Activated CD4-positive, alpha-beta T cell treated with anti-CD3 and anti-CD28 coated beads, Interleukin-2, amount 10 ng/mL, durations not matched to agents 7 days and 5 days (primary cell): Measurements from ENCODE around the gene RRM2. TPM values are rescaled to one million over a fixed set of nuclear protein-coding genes. Genes with fewer than 3 reads are reported as not detected.

Source experiments
- CTCF ChIA-PET: fragments of 350-600 bp; sonication (Branson Sonifier 250); formaldehyde crosslinking; loops from one replicate; lab custom pipeline; 2021; ENCODE audit warnings: antibody characterized with exemption; lab: Charles Lee
- POLR2A ChIA-PET: fragments of 350-600 bp; sonication (Branson Sonifier 250); formaldehyde crosslinking; loops from one replicate; lab custom pipeline; 2021; ENCODE audit warnings: antibody characterized with exemption; lab: Charles Lee
- DNase-seq: peaks from one replicate; pipeline ENCODE4 v3.0.0-alpha.2; 2020
- H3K27ac Mint-ChIP-seq: one replicate; pipeline ENCODE4 v1.8.0; 2021; ENCODE audit warnings: mild to moderate bottlenecking, moderate library complexity, mixed read lengths
- H3K27me3 Mint-ChIP-seq: one replicate; pipeline ENCODE4 v1.8.0; 2021; ENCODE audit warnings: mixed read lengths
- H3K36me3 Mint-ChIP-seq: one replicate; pipeline ENCODE4 v1.8.0; 2021; ENCODE audit warnings: low read depth, mixed read lengths
- H3K4me1 Mint-ChIP-seq: one replicate; pipeline ENCODE4 v1.8.0; 2021; ENCODE audit warnings: mixed read lengths
- H3K4me3 Mint-ChIP-seq: one replicate; pipeline ENCODE4 v1.8.0; 2021; ENCODE audit warnings: mild to moderate bottlenecking, moderate library complexity, mixed read lengths
- H3K9me3 Mint-ChIP-seq: one replicate; pipeline ENCODE4 v1.8.0; 2021; ENCODE audit warnings: mixed read lengths
- total RNA-seq, 2 experiments: library from RNA; stranded (reverse); gene quantifications; one replicate each; pipeline ENCODE4 v1.2.3, GENCODE V29; 2021

Gene RRM2
- total RNA-seq, 2 experiments from 2014 or later = 496 to 540 TPM

DNA sequence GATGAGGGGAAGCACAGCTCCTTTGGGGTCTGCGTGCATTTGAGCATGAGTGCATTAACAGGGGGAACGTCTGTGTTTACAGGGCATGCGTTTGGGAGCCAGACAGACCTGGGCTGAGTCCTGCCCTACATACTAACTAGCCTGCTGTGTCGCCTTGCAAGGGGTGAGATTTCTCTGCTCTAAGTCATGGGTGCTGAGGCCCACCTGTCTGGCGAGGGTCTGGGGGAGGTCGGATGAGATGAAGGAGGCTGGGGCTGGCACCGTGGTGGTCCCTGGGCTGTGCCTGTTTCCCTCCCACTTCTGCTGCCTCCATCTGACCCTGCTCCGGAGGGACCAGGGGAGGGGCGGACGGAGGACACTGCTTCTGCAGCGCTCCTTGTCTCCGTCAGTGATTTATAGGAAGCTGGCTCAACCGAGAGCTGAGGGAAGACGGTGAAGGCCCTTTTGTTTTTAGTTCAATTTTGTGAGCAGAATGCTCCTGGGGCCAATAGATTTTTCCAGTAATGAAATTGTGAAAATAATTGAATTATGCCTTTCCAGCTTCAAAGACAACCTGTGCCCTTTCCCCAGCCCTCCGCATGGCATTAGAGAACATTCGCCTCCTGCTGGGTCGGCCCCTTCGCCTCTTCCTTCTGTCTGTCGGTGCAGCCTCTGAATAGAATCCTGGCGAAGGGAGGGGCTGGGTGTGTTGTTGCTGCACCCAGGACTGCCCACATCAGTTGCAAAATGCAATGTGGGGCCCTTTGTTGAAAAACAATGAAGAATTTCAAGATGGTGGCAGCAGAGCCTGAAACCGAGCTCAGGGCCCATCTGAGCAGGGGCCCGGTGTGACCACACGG, 49.7 kb downstream of the RRM2 start:
- Mint-ChIP-seq H3K27me3 (no peaks in the 10 kb centered on the region), H3K9me3 (no peaks in the 10 kb centered on the region), H3K4me1 (no peaks in the 10 kb centered on the region), H3K36me3 (peaks cover 16% of the 10 kb centered on the region), H3K27ac (no peak overlapping the region), H3K4me3 (no peak overlapping the region)
- CTCF ChIA-PET = interaction anchor here (1.0 to 2.0 kb wide), 3 partner anchors 11 to 236 kb away, joined by 6 to 14 read pairs (median 7); no protein-coding TSS in a partner anchor
- POLR2A ChIA-PET = no interaction called here
- DNase-seq = no peak

DNA sequence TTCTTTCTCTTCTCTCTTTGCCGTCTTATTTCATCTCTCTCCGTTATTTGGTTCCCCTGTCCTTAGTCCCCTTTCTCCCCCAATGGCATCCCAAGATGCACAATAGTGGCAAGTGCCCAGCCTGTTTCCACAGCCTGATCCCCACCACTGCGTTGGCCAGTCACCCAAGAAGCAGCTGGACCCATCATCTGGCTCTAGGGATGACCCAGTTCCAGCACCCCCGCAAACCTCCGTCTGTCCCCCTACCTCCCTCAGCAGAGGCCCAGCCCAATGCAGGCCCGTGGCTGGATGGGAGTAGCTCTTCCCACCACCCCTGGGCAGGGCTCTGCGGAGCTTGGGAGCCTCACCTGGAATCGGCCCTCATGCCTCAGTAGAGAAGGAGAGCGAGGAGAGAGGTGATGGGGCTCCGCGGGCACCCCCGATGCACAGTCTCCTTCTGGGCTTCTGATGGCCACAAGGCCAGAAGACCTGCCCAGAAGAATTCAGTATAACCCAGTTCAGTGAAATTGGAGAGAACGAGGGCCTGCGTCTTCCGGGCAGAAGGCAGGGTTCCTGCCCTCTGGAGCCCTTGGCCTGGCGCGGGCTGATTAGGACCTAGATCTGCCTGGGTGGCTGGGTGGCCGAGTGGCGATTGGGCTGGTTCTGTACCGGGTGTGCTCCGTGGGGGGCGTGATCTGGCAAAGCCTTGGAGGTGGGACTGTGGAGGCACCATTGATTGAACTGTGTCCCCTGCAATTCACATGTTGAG, 50.9 kb downstream of the RRM2 start:
- POLR2A ChIA-PET = no interaction called here
- no peaks in the 10 kb centered on the region for H3K4me1 Mint-ChIP-seq
- H3K27ac Mint-ChIP-seq = no peak overlapping the region
- no peak for DNase-seq
- no peaks in the 10 kb centered on the region for H3K27me3 Mint-ChIP-seq
- H3K9me3 Mint-ChIP-seq = no peaks in the 10 kb centered on the region
- H3K4me3 Mint-ChIP-seq = no peak overlapping the region
- CTCF ChIA-PET = interaction anchor here (0.5 to 2.0 kb wide), 4 partner anchors 9 to 235 kb away, joined by 4 to 14 read pairs (median 6); no protein-coding TSS in a partner anchor
- H3K36me3 Mint-ChIP-seq = peaks cover 13% of the 10 kb centered on the region

DNA sequence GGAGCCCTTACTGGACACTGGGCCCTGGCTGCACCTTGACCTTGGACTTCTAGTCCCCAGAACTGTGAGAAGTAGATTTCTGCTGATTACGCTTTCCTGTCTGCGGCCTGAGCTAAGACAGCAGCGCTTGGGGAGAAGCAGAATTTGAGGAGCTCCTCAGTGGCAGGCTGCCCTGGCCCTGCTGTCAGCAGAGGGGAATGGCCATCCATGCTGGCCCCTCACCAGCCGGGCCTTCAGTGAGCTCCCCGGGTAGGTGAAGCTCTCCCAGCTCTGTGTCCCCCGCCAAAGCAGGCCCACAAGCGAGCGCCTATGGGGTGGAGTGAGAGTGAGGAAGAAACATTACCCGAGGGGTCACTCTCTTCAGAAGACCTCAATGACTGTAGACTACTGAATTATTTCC, 51.6 kb downstream of the RRM2 start:
- H3K27ac Mint-ChIP-seq = no peak overlapping the region
- CTCF ChIA-PET = interaction anchor here (0.5 kb wide), 1 partner anchor 27 kb away, joined by 4 read pairs; no protein-coding TSS in a partner anchor
- POLR2A ChIA-PET = no interaction called here
- no peaks in the 10 kb centered on the region for H3K9me3 Mint-ChIP-seq
- no peaks in the 10 kb centered on the region for H3K4me1 Mint-ChIP-seq
- H3K4me3 Mint-ChIP-seq = no peak overlapping the region
- H3K27me3 Mint-ChIP-seq = no peaks in the 10 kb centered on the region
- H3K36me3 Mint-ChIP-seq = peaks cover 16% of the 10 kb centered on the region
- DNase-seq = no peak

DNA sequence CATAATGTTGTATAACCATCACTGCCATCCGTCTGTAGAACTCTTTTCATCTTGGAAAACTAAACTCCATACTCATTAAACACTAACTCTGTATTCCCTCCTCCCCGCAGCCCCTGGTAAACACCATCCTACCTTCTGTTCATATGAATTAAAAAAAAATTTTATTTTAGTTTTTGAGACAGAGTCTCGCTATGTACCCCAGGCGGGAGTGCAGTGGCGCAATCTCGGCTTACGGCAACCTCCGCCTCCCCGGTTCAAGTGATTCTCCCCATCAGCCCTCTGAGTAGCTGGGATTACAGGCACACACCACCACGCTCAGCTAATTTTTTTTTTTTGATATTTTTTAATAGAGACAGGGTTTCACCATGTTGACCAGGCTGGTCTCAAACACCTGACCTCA, 52.9 kb downstream of the RRM2 start:
- Mint-ChIP-seq H3K27ac (no peak overlapping the region), H3K4me3 (no peak overlapping the region), H3K9me3 (no peaks in the 10 kb centered on the region), H3K36me3 (peaks cover 28% of the 10 kb centered on the region), H3K27me3 (no peaks in the 10 kb centered on the region), H3K4me1 (no peaks in the 10 kb centered on the region)
- ChIA-PET CTCF (interaction anchor here (0.6 kb wide), 1 partner anchor 53 kb away, joined by 5 read pairs; no protein-coding TSS in a partner anchor), POLR2A (no interaction called here)
- DNase-seq = no peak

DNA sequence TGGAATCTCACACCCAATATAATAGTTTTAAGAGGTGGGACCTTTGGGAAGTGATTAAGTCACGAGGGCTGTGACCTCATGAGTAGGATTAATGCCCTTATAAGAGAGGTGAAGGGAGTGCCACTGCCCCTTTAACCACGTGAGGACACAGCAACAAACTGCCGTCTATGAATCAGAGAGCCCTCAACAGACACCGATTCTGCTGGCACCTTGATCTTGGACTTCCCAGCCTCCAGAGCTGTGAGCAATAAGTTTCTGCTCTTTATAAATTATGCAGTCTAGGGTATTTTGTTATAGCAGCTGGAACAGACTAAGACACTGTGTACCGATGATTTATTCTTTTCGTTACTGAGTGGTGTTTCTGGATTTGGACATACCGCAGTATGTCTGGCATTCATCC, 56.2 kb downstream of the RRM2 start:
- POLR2A ChIA-PET = no interaction called here
- no peak for DNase-seq
- peaks cover 6% of the 10 kb centered on the region for H3K9me3 Mint-ChIP-seq
- H3K36me3 Mint-ChIP-seq = peaks cover 33% of the 10 kb centered on the region
- H3K27me3 Mint-ChIP-seq = no peaks in the 10 kb centered on the region
- no peak overlapping the region for H3K27ac Mint-ChIP-seq
- no peaks in the 10 kb centered on the region for H3K4me1 Mint-ChIP-seq
- H3K4me3 Mint-ChIP-seq = no peak overlapping the region
- CTCF ChIA-PET = interaction anchor here (1.7 kb wide), 1 partner anchor 29 kb away, joined by 4 read pairs; no protein-coding TSS in a partner anchor

DNA sequence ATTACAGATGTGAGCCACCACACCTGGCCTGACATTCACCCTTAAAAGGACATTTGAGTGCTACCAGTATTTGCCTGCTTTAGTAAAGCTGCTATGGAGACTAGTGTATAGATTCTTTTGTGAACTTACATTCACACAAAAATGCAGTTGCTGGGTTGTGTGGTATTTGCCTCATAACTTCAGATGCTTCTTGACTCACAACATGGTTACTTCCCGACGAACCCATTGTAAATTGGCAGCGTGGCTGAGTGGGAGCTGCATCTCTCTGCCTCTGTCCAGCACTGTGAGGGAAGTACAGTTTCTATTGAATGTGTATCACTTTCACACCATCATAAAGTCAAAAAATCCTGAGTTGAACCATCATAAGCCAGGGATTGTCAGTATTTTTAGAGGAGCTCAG, 56.9 kb downstream of the RRM2 start:
- ChIA-PET POLR2A (no interaction called here), CTCF (interaction anchor here (0.5 to 1.7 kb wide), 4 partner anchors 30 to 46 kb away, joined by 3 to 4 read pairs (median 3); no protein-coding TSS in a partner anchor)
- Mint-ChIP-seq H3K4me3 (no peak overlapping the region), H3K9me3 (peaks cover 6% of the 10 kb centered on the region), H3K4me1 (no peaks in the 10 kb centered on the region), H3K36me3 (peaks cover 32% of the 10 kb centered on the region), H3K27ac (no peak overlapping the region), H3K27me3 (no peaks in the 10 kb centered on the region)
- DNase-seq = no peak

DNA sequence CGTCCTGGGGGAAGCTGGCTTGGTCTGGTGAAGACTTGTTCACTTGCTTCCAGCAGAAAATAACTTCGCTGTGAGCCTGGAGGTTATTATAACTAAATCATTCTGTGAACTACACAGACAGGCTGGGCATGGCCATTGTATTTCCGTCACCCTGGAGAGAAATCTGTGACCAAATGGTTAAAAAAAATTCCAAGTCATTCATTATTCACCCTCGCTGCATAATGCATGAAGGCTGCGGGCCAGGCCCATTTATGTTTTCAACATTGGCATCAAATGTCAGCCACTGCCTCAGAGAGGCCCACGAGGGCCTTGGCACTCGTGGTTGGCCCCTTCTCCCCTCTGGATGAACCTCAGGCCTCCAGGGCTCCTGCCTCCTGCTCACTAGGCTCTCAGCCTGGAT, 57.7 kb downstream of the RRM2 start:
- Mint-ChIP-seq H3K4me1 (no peaks in the 10 kb centered on the region), H3K27me3 (no peaks in the 10 kb centered on the region), H3K9me3 (peaks cover 6% of the 10 kb centered on the region), H3K4me3 (no peak overlapping the region), H3K27ac (no peak overlapping the region), H3K36me3 (peaks cover 32% of the 10 kb centered on the region)
- POLR2A ChIA-PET = no interaction called here
- CTCF ChIA-PET = interaction anchor here (0.6 kb wide), 1 partner anchor 45 kb away, joined by 3 read pairs; no protein-coding TSS in a partner anchor
- DNase-seq = no peak

Other genes starting within 250 kb of the RRM2 start
- under 1 TPM; 0.25 to 0.27 TPM for gene GRHL1, start 171.0 kb upstream of the RRM2 start, total RNA-seq
- 1 to 10 TPM; 7.2 to 8.6 TPM for gene KLF11, start 79.2 kb upstream of the RRM2 start, total RNA-seq
- gene CYS1, start 42.3 kb upstream of the RRM2 start, total RNA-seq = under 1 TPM; 0.15 to 0.17 TPM
- gene HPCAL1, start 180.2 kb downstream of the RRM2 start, total RNA-seq = 10 to 100 TPM; 61.6 to 63.6 TPM